Stimulated activated CD4-positive, alpha-beta T cell treated with anti-CD3 and anti-CD28 coated beads, Interleukin-1b, Interleukin-23, amount 100 ng/mL, for 48 hours (primary cell): ENCODE results near the gene COL27A1.

Experiments
- DNase-seq: peaks from one replicate; pipeline ENCODE4 v3.0.0-alpha.2; 2020

COL27A1 gene

DNA sequence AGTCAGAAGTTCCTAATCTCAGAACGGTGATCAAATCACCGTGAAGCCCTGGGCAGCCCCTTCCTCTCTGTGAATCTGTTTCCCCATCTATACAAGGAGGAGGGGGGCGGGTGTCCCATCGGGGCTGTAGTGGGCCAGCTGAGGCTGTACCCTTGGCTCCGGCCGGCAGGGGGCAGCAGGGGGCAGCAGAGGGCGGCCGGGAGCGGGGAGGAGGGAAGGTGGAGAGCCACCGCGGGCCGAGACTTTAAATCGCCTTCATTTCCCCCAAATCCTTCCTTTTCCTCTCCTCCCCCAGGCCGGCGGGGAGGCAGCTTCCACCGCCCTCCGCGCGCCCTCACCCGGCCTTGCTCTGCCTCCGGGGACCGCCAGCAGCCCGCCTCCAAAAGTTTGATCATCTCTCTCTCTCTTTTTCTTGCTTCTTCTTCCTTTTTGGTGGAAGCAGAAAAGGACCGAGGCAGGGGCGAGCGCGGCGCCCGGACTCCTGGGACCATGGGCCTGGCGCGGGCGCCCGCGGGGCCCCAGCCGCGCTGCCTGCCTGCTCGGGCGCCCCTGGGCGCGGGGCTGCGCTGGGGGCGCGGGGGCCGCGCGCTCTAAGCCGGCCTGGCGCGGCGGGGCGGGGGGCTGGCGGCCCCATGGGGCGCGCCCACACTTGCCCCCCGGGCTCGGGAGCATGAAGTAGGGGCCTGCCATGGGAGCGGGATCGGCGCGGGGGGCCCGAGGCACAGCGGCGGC, at the start of gene COL27A1:
Gene COL27A1 (plus strand): TSS at position 275 of the 732 bp plus-strand sequence. CDS start 414 bp downstream, at position 689.
- DNase-seq: peak; percentile 84

DNA sequence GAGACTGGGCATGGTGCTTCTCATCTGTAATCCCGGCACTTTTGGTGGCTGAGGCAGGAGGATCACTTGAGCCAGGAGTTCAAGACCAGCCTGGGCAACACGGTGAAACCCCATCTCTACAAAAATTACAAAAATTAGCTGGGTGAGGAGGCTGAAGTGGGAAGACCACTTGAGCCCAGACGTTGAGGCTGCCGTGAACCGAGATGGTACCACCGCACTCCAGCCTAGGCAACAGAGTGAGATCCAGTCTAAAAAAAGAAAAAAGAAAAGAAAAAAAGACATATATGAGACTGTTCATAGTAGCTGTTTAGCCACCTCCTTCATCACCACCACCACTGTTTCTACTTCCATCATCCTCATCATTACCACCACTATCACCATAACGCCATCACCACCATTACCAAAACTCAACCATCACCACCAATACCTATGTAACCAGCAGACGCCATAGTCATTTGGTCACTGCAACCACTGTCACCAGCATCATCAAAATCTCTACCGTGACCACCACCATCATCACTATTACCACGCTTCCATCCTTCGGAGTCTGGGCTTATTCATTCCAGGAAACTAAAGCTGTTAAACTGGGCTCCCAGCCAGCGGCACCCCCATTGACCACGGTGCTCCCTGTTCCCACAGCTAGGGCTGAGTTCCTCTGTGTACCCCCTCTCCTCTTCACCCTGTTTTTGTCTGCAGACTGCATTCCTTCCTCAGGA, 47.9 kb upstream of the COL27A1 start:
- no peak for DNase-seq

- DNase-seq: peak; percentile 62
These were observed 47.1 kb upstream of the COL27A1 start for GRCh38 chr9:114108016-114108833.

- no peak for DNase-seq
These were observed 46.2 kb upstream of the COL27A1 start for GRCh38 chr9:114109124-114109523.

GRCh38 chr9:114110180-114110579, 45.2 kb upstream of the COL27A1 start:
- no peak for DNase-seq

DNA sequence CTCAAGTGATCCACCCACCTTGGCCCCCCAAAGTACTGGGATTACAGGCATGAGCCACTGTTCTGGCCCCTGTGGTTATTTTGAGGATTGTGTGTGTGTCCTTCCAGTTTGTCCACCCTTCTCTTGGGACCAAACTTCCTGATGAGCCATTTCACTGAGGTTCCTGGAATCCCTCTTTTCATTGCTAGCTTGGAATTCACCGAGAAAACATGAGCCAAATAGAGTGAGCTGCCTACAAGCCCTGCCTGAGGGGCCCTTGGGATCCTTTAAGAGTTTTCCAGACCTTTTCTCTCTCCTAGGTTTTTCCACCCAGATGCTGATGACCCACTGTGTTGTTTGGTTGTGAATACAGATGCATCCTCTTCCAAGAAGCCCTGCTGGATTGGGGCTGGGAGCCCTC, 43.0 kb upstream of the COL27A1 start:
- no peak for DNase-seq

DNA sequence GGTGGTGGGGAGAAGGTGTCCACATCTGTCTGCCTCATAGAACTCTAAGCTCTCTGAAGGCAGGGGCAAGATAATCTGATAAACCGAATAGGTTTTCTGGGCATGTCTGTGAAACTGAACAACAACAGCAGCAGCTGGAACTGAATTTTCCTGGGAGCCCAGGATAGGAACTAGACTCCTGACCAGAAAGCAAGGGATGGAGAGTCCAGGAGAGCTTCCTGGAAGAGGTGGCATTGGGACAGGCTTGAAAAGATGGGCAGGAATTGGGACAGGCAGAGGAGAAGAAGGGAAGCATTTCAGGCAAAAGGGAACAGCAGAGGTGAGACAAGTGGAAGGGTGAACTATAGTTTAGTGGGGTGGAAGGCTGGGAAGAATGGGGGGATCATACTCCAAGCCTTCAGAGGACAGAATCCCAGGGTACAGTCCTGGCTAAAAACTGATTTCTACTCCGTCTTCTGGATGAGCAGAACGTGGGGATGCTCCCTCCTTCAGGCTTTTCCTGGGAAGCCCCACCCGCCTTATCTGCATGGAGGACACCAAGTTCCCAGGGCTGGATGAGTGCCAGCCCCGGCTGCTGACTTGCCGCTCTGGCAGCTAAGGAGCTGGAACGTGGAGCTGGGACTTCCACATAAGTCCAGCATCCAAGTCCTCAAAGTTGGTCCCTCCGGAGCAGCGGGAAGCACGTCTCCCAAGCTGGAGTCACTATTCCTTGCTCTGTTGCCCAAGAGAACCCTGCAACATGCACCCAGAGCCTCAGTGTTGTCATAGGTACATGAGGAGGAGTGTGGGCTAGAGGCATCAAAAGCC, 42.4 kb upstream of the COL27A1 start:
- DNase-seq: no peak

DNA sequence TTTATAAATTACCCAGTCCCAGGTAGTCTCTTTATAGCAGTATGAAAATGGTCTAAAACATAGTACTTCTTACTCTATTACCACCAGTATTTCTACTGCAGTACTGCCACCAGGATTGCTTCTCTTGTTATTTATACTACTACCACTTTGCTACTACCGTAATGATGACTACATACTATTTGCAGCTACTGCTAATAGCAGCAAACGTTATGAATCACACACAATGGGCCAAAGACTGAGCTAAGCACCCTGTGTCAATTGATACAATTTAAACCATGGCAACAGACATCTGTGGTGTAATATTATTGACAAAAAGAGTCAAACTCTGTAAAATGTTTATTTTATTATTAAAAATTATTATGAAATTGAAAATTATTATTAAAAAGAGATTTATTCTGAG, 41.0 kb upstream of the COL27A1 start:
- DNase-seq: no peak

DNA sequence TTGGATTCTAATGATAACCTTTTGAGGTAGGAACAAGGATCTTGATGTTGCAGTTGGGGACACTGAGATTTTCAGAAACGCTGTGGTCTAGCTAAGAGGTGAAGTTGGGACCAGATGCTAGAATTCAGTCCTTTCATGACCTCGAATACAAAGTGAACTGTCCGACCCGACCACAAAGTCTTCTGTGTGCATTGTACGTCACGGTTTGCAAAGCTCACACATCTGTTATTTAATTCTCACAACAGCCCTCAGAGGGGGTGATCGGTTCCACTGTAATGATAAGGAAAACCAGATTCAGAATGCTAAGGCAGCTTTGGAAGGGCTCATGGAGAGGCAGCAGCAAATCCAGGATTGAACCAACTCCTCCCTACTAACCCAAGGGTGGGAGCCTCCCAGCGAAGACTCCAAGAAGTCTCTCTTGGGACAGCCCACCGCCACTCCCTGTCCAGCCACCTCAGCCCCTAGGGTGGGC, 39.6 kb upstream of the COL27A1 start:
- DNase-seq: no peak

GRCh38 chr9:114116126-114116747, 39.1 kb upstream of the COL27A1 start:
- no peak for DNase-seq

GRCh38 chr9:114117614-114117995, 37.7 kb upstream of the COL27A1 start:
- DNase-seq: no peak

DNA sequence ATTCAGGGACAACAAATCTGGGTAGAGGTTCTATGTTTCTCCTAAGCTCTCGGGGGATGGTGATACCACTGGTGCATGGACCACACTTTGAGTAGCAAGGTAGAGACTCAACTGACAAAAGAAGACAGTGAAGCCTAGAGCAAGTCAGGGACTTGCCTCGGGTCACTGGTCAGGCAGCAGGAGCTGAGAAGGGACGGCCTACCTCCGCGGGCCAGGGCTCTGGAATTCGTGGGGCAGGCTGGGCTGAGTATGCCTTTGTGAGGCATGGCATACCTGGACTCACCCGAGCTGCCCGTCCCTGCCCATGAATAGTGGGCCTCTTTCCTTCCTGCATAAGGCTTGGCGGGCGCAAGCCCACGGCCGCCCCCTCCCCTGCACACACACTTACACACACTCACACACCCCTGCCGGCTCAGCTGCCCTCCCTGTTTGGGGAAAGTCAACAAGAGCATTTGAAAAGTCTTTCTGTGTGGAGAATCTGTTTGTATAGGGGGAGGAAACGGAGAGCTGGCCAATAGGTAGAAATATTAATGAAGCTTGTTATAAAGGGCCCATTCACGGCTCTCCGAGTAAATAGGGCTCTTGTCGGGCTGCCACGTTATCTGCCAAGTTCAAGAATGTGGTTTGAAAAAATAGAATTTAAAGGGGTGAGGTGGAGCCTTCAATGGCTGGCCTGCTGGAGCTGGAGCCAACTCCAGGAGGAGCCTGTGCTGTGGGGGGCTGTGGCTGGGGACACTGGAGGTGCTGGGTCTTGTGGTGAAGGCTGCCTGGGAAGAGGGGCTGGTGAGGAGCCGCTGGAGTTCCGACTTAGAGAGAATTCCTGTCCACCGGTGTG, 37.1 kb upstream of the COL27A1 start:
- no peak for DNase-seq

DNA sequence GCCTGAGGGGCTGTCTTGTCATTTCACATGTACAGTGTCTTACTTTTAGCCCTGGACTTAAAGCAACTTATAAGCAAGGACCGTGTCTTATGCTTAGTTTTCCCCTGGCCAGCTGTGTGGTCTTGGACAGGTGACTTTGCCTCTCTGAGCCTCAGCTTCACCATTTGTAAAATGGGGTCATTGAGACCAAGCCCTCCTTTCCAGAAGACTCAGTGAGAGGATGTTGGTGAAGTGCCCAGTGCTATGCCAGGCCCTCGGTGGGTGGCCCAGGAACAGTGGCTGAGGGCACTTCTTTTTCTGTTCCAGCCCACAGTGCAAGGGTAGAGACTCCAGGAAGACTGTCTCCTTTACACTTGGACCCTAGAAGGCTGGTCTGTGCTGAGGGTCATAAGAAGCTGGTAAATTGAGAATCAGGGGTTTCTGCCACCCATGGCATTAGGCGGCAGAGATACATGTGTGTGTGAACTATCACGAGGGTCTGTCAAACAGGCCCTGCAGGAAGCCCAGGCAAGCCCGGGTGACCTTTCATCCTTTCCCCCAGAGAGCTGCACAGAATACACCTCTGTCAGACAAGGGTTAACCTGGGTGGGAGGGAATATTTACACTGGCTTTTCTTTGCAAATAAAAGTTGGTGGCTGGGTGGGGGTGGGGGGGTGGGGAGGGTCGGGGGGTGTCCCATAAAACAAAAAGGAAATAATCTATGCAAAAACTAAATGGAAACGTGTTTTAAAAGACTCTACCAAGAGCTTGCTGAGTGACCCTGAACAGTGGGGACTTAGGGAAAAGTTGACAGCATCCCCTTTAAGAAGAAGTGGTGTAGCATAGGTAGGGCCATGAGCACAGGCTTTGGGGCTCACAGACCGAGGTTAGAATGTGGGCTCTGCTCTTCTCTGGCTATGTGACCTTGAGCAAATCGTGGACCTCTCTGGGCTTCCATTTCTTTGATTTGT, 35.8 kb upstream of the COL27A1 start:
- no peak for DNase-seq

DNA sequence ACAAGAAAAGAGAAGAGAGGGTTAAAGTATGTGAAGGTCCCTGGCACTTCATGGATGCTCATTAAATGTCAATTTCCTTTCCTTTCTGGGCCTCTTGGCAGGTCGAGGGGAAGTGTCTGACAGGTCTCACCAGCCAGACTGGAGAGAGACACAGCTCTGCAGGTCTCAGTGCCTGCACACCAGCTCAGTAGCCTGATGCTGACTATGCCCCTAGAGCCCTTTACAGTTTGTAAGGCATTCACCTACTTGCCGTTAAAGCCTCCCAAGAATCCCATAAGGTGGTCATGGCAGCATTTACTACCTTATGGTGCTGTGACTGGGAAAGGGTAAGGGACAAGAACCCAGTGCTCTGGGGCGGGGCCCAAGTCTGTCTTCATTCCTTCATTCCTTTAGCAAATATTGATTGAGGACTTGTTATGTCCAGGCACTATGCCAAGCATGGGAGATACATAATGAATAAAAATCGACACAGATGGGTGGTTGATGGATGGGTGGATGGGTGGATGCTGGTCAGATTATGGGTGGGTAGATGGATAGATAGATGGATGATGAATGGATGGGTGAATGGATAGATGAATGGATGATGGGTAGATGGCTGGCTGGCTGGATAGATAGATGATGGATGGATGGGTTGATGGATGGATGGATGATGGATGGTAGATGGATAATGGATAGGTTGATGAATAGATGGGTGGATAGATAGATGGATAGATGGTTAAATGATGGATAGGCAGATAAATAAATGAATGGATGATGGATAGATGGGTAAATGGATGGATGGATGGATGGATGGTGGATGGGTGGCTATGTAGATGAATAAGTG, 34.9 kb upstream of the COL27A1 start:
- no peak for DNase-seq

GRCh38 chr9:114121227-114122135, 33.9 kb upstream of the COL27A1 start:
- no peak for DNase-seq

DNA sequence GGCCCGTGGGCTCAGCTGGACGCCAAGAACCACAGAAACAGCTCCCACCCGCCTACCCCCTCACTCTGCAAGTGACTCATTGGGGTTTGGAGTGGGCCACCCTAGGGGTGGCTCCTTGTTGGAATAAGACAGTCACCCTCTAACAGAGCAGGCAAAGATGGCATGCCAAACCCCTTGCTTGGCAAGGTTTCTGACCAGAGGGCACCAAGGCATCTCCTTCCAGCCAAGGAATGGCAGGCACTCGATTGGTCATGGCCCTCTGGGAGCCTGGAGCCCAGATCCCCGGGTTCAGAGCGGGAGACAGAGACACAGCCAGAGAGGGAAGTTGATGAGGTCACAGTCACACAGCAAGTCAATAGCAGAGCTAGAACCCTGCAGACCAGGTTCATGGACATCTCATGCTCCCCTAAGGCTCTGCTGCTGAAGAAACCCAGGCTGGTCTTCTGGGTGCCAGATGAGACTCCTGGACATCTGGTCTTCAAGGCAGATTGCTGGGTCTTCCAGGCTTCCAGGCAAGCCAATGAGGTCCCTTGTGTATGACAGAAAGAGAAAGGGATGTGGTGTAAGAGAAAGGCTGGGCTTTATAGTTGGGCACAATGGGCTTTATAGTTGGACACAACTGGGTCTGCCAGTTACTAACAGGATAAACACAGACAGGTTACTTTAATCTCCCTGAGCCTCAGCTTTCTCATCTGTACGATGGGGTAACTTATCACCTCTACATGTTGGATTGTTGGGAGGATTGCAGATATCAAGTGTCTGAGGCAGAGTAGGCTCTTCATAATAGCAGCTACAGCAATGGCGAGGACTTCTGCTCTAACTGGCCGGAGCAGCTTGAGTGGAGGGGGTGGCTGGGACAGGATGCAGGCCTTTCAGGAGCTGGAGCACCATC, 33.0 kb upstream of the COL27A1 start:
- DNase-seq: no peak
